Activated naive CD8-positive, alpha-beta T cell treated with anti-CD3 and anti-CD28 coated beads, Interleukin-2, amount 50 U/mL, for 24 hours (primary cell): ENCODE data around the gene CCL27.

ENCODE experiments used
- ATAC-seq: fragments of 150-1000 bp; cut with Tn5 transposase; one replicate; pipeline ENCODE4 v1.10.0; 2021
- DNase-seq: peaks from one replicate; pipeline ENCODE4 v3.0.0; 2021
- H3K27ac Mint-ChIP-seq: one replicate; pipeline ENCODE4 v1.8.0; 2021; ENCODE audit warnings: mild to moderate bottlenecking, mixed read lengths
- H3K27me3 Mint-ChIP-seq: one replicate; pipeline ENCODE4 v1.8.0; 2021; ENCODE audit warnings: mixed read lengths
- H3K36me3 Mint-ChIP-seq: one replicate; pipeline ENCODE4 v1.8.0; 2021; ENCODE audit warnings: low read depth, mixed read lengths
- H3K4me1 Mint-ChIP-seq: one replicate; pipeline ENCODE4 v1.8.0; 2021; ENCODE audit warnings: mixed read lengths
- H3K4me3 Mint-ChIP-seq: one replicate; pipeline ENCODE4 v1.8.0; 2021; ENCODE audit warnings: mild to moderate bottlenecking, moderate library complexity, mixed read lengths
- H3K9me3 Mint-ChIP-seq: one replicate; pipeline ENCODE4 v1.8.0; 2021; ENCODE audit warnings: mixed read lengths

Gene CCL27, protein sequence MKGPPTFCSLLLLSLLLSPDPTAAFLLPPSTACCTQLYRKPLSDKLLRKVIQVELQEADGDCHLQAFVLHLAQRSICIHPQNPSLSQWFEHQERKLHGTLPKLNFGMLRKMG

DNA sequence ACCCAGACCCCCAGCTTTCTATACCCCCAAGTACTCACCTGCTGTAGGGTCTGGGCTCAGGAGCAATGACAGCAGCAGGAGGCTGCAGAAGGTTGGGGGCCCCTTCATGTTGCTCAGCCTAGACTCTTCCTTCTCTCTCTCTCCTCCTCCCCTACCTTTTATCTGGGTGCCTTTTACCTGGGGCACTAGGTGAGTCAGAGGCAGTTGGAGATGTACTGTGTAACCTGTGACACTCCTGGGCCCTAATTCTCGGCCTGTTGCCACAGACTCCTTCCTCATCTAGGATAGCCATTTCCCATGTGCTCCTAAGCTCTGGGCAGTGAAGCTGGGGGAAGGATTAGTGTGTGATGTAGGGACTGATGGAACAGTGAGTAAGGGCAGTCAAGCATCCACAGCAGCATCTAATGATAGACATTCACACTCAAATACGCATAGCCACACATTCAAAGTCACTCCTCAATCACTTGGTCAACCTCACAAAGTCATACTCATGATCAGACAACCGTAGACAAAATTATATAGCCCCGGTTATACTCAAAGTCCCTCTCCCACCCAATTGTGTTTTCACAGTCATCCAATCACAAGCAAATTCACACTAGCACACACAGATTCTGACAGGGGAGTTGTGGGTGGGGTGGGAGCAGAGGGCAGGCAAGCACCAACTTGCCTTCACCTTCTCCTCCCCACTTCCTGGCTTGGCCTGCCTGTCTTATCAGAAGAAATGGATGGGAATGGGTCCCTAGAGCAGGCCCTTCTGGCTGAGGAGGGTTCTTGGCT, at the start of gene CCL27:
CCL27 (minus strand) TSS at position 132 of the 777 bp plus-strand sequence; CDS start at position 108, 24 bp downstream.
- Mint-ChIP-seq H3K4me3 (no peak within 1 kb of the TSS), H3K27ac (peak within 1 kb of the TSS; percentile 10), H3K9me3 (no peaks in the 10 kb centered on the region), H3K4me1 (peaks cover 27% of the 10 kb centered on the region), H3K36me3 (peaks cover 3% of the 10 kb centered on the region), H3K27me3 (no peaks in the 10 kb centered on the region)
- DNase-seq, result no peak
- ATAC-seq, result no peak

DNA sequence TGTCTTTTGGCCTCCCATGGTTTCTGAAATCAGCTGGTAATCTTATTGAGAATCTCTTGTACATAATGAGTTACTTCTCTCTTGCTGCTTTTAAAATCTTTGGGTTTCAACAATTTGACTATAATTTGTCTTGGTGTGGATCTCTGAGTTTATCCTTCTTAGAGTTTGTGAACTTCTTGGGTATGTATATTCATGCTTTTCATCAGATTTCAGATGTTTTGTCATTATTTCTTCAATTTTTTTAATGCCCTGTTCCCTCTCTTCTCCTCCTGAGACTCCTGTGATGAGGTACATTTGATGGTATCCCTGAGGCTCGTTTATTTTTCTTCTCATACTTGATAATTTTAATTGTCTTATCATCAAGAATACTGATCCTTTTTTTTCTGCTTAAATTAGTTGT, 49.7 kb upstream of the CCL27 start:
- H3K9me3 Mint-ChIP-seq, result no peaks in the 10 kb centered on the region
- H3K4me3 Mint-ChIP-seq, result no peak overlapping the region
- DNase-seq (no peak), ATAC-seq (no peak)
- H3K27me3 Mint-ChIP-seq, result peaks cover 10% of the 10 kb centered on the region
- no peak overlapping the region for H3K27ac Mint-ChIP-seq
- H3K36me3 Mint-ChIP-seq, result no peaks in the 10 kb centered on the region
- no peaks in the 10 kb centered on the region for H3K4me1 Mint-ChIP-seq

DNA sequence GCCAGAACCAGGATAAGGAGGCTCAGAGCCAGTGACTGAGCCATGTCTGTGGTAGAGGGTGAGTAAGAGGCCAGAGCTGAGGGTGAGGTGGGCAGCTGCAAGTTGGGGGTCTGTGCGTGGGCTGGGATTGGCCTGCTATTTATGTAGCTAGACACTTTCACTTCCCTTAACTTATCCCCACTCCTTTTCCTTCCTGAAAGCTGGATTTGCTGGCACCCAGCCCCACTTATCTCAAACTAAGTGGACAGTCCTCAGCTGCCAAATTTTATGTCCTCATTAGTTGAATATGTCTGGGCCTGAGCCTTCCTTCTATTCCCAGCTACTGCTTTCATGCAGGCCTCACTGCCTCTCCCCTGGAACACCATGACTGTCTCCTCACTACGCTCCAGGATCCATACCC, 47.6 kb upstream of the CCL27 start, which contains the start of gene CCL21:
CCL21 (minus strand) TSS at position 114 of the 400 bp plus-strand sequence; CDS start at position 44, 70 bp downstream.
- Mint-ChIP-seq H3K27ac (no peak within 1 kb of the TSS), H3K9me3 (no peaks in the 10 kb centered on the region), H3K4me1 (no peaks in the 10 kb centered on the region), H3K36me3 (no peaks in the 10 kb centered on the region), H3K4me3 (no peak within 1 kb of the TSS), H3K27me3 (peaks cover 7% of the 10 kb centered on the region)
- ATAC-seq (peak; percentile 7), DNase-seq (no peak)

DNA sequence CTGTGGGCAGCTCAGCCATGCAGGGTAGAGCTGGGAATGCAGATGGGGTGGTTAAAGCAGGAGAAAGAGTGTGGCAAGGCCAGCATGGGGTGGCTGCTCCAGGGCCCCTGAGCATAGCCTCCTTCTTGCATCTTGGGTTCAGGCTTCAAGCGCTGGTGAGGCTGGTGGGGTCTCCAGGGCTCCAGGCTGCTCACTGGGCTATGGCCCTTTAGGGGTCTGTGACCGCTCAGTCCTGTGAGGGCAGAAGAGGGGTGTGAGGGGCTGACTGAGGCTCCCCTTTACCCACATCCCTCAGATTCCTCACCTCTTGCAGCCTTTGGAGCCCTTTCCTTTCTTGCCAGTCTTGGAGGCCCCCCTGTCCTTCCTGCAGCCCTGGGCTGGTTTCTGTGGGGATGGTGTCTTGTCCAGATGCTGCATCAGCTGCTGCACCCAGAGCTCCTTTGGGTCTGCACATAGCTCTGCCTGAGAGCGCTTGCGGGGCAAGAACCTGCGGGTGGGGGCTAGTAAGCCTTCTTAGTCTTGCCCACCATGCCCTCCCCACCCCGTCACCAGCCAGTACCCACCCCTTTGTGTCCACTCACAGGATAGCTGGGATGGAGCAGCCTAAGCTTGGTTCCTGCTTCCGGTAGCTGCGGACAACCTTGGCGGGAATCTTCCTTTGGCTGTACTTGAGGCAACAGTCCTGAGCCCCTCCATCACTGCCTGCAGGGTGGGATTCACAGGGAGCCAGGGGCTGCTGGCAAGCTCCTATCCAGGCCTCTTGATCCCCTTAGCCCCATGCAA, 46.9 kb upstream of the CCL27 start:
- ATAC-seq, result peak; percentile 10

DNA sequence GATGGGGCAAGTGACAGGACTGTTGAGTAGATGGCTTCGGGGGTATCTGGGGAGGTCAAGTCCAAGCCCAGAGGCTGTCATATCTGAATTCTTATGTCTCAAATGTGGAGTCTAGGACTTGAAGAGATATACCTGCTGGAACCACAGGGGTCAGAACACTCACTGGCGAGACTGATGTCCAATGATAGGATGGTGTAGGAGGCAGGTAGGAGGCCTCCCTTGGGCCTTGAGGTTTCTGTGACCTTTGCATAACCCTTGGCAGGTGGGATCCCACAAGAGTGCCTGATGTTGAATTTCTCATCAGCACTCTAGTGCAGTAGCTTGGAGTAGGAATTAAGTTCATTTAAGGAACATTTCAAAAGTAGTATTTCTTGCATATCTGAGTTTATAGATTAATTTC, 44.7 kb upstream of the CCL27 start:
- Mint-ChIP-seq H3K27ac (no peak overlapping the region), H3K27me3 (peaks cover 3% of the 10 kb centered on the region), H3K4me1 (no peaks in the 10 kb centered on the region), H3K36me3 (no peaks in the 10 kb centered on the region), H3K9me3 (no peaks in the 10 kb centered on the region), H3K4me3 (no peak overlapping the region)
- ATAC-seq, result no peak
- no peak for DNase-seq

More for the DNA sequence above, 46.9 kb upstream of the CCL27 start:
- no peak overlapping the region for H3K4me3 Mint-ChIP-seq
- peaks cover 7% of the 10 kb centered on the region for H3K27me3 Mint-ChIP-seq
- no peak for DNase-seq
- no peaks in the 10 kb centered on the region for H3K9me3 Mint-ChIP-seq
- H3K27ac Mint-ChIP-seq, result no peak overlapping the region
- H3K4me1 Mint-ChIP-seq, result no peaks in the 10 kb centered on the region
- no peaks in the 10 kb centered on the region for H3K36me3 Mint-ChIP-seq

DNA sequence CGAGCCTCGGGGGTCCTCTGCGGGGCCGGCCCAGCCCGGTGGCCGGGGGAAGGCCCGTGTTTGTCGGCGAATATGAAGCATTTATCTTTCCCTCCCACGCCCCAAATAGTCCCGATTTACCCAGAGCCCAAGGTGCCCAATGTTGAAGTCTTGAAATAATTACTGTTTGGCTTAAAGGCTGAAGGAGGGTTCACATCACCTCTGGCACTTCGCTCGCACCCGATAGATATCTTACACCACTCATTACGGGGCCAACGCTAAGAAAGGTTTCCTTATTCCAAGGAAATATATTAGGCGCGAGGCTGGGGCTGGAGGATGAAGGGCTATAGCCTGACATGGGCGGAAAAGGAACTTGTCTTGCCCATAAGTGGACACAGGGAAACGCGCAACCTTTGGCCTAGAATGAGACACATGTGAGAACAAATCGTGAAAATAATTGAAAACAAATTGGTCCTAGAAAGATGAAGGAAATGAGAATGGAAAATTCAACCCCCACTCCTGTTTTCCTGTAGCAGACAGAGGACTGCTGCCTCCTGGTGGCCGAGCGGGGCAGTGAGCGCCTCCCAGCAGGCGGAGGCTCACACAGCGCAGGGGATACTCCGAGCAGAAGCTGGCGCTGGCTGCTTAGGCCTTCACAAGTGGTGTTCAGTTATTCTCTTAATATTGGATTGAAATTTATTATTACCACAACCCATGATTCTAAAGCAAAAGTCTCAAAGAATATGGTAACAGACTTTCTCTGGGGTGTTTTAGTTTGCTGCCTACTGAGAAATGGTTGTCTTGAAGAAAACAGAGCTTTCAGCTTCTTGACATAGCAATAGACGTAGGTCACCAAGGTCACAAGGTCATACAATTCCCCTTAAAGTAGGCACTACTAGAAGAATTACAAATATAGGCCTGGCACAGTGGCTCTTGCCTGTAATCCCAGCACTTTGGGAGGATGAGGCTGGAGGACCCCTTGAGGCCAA, 39.6 kb upstream of the CCL27 start:
- H3K9me3 Mint-ChIP-seq, result no peaks in the 10 kb centered on the region
- H3K36me3 Mint-ChIP-seq, result no peaks in the 10 kb centered on the region
- peak; percentile 91 for DNase-seq
- H3K4me1 Mint-ChIP-seq, result peaks cover 4% of the 10 kb centered on the region
- H3K4me3 Mint-ChIP-seq, result peak overlapping the region; percentile 76
- peaks cover 11% of the 10 kb centered on the region for H3K27me3 Mint-ChIP-seq
- peak; percentile 82 for ATAC-seq
- peak overlapping the region; percentile 38 for H3K27ac Mint-ChIP-seq

DNA sequence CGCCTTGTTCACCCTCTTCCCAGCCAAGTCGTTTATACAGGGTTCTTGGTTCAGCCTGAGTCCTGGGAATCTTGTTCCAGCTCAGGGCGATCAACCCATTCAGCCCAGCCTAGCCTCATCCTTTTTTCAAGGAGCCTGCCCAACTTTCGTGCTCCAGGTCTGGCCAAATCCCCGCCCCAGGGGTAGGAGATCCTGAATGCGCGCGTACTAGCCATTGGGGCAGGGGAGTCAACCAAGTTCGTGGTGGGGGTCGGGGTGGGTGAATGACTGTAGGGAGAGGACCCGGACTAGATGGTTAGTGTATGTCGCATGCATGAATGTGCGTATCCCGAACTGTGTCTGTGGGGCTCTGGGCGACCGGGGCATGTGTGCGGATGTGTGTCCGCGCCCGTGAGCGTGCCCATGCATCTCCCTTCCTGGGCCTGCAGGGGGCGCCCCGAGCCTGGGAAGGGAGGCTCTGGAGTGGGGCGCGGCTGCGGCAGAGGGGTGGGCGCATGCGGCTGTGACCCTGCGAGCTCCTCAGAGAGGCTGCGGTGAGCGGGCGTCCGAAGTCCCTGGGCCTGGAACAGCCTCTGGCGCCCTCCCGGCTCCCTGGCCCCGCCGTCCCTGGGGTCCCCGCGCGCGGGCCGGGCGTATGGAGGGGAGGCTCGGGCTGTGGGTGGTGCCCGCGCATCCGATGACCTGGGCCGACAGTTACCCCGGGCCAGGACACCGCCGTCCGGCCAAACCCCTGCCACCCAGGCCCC, 38.7 kb upstream of the CCL27 start:
- Mint-ChIP-seq H3K27me3 (peaks cover 11% of the 10 kb centered on the region), H3K4me1 (peaks cover 4% of the 10 kb centered on the region), H3K4me3 (peak overlapping the region; percentile 76), H3K36me3 (no peaks in the 10 kb centered on the region), H3K9me3 (no peaks in the 10 kb centered on the region), H3K27ac (no peak overlapping the region)
- peak; percentile 94 for ATAC-seq
- DNase-seq, result peak; percentile 87

DNA sequence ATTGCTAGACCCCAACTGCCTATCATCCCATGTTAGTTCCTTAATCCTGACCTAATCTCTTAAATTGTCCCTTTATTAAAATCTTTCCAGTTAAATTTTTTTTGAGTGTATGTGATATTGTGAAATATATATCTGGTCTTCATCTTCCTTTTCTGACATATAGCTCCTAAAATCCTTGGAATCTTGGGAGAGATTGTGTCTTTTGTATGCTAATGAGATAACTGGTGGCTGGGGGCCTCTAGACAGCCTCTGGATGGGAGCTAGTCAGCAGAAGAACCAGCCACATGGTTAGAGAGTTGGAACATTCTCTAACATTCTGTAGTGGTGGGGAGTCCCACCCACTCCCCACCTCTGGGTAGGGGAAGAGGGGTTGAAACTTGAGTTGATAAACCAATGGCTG, 32.4 kb upstream of the CCL27 start:
- Mint-ChIP-seq H3K4me1 (no peaks in the 10 kb centered on the region), H3K27ac (no peak overlapping the region)

DNA sequence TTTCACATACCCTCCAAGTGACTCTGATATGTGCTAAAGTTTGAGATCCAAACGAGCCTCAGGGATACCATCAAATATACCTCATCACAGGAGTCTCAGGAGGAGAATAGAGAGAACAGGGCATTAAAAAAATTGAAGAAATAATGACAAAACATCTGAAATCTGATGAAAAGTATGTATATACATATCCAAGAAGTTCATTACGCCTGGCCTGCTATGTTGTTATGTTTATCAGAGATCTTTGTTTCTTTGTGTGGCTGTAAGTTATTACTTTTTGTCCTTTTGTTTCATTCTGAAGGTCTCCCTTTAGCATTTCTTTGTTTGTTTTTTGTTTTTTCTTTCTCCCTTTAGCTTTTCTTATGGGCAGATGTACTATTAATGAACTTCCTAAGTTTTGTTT, 31.1 kb upstream of the CCL27 start:
- ATAC-seq, result no peak
- H3K27ac Mint-ChIP-seq, result no peak overlapping the region
- no peak for DNase-seq
- no peaks in the 10 kb centered on the region for H3K9me3 Mint-ChIP-seq
- no peaks in the 10 kb centered on the region for H3K4me1 Mint-ChIP-seq
- no peaks in the 10 kb centered on the region for H3K27me3 Mint-ChIP-seq
- no peak overlapping the region for H3K4me3 Mint-ChIP-seq
- no peaks in the 10 kb centered on the region for H3K36me3 Mint-ChIP-seq

More for the DNA sequence above, 32.4 kb upstream of the CCL27 start:
- ATAC-seq, result no peak
- Mint-ChIP-seq H3K36me3 (no peaks in the 10 kb centered on the region), H3K27me3 (peaks cover 2% of the 10 kb centered on the region), H3K9me3 (no peaks in the 10 kb centered on the region), H3K4me3 (no peak overlapping the region)
- DNase-seq, result no peak

DNA sequence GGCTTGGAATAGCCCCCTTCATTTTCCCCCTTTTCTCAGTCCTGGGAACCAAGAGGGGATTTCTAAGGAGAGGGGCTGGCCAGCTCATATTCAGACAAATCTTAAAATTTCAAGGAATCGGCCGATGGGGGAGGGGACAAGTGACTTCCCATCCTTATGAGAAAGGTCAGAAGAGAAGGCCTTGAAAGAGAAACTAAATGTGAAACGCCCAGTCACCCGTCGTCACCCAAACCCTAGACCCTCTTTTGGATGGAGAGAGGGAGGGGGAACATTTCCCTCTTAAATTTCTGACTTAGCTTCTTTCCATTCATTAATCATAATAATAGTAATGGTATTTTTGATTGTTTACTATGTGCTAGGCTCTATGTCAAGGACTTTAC, 29.5 kb upstream of the CCL27 start:
- DNase-seq (no peak), ATAC-seq (no peak)
- no peak overlapping the region for H3K4me3 Mint-ChIP-seq
- no peaks in the 10 kb centered on the region for H3K9me3 Mint-ChIP-seq
- no peaks in the 10 kb centered on the region for H3K27me3 Mint-ChIP-seq
- no peaks in the 10 kb centered on the region for H3K4me1 Mint-ChIP-seq
- no peaks in the 10 kb centered on the region for H3K36me3 Mint-ChIP-seq
- H3K27ac Mint-ChIP-seq, result no peak overlapping the region

DNA sequence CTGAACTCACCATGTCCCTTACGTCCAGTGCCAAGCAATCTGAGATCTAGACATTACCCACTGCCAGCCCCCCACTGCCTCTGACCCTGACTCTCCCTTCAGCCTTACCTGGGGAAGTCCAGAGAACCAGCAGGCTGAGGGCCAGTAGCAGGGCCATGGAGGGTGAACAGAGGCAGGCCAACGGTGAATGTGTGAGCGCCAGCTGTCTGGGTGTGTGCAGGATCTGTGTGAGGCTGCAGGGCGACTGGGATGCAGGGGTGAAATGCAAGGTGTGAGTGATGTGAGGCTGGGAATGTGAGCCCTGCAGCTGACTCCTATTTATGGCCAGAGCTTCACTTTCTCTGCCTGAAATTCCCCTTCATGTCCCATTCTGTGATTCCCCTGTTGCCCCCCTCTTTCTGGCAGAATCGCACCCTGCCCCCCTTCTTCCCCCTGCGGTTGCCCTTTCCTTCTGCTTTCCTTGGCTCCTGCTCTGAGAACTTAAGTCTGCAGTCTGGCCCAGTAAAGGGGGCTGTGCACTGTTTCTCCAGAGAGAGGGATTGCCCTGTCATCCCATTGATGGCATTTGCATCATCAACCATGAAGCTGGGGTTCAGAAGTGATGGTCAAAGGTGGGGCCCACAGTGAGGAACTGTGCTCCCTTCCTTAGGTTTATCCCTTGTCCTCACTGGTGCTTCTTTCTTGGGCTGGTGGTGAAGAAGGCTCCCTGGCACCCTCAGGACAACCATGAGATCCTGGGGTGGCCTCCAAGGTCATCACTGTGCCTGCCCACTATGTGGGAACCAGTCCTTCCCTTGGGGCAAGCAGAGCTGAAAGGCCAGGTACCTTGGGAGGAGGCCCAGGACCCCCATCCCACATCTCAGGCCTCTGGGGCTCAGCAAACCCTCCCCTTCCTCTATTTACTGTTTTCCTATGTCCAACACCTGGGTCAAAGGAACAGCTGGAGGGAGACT, 28.8 kb upstream of the CCL27 start, which contains the start of gene CCL19:
CCL19 (minus strand) TSS at position 294 of the 953 bp plus-strand sequence; CDS start at position 157, 137 bp downstream.
- Mint-ChIP-seq H3K36me3 (no peaks in the 10 kb centered on the region), H3K27ac (no peak within 1 kb of the TSS), H3K4me3 (no peak within 1 kb of the TSS), H3K9me3 (no peaks in the 10 kb centered on the region), H3K27me3 (no peaks in the 10 kb centered on the region), H3K4me1 (no peaks in the 10 kb centered on the region)
- ATAC-seq (no peak), DNase-seq (no peak)

DNA sequence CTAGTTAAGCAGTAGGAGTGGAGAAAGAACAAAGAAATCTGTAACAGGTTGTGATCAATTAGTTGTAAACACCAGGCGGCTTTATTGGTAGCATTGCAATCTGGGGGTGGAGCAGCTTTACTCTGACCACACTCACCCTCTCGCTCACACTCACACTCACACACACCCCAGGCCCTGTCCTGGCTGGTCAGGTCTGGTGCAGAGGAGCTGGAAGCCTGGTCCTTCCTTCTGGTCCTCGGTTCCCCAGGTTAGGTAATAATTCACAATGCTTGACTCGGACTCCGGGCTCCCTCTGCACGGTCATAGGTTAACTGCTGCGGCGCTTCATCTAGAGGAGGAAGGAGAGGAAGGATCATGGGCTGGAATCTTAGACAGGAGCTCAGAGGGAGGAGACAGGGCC, 27.1 kb upstream of the CCL27 start:
- no peak for DNase-seq
- no peak for ATAC-seq
- Mint-ChIP-seq H3K36me3 (no peaks in the 10 kb centered on the region), H3K4me1 (no peaks in the 10 kb centered on the region), H3K27ac (no peak overlapping the region), H3K27me3 (no peaks in the 10 kb centered on the region), H3K9me3 (no peaks in the 10 kb centered on the region), H3K4me3 (no peak overlapping the region)

DNA sequence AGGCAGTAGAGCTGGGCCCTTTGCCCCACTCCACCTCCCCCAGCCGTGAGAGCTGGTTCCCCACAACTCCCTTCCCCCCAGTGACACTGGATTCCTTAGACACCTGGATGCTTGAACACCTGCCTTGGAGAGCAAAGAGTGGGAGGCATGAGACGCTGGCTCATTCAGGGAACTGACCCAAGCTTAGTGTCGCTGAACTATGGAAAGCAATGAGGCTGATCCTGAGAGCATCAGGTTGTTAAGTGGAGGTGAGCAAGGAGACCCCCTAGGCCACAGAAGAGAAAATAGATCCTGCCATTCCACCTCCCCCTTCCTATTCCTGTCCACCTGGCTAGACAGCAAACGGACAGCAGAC, 26.6 kb upstream of the CCL27 start:
- peaks cover 3% of the 10 kb centered on the region for H3K4me1 Mint-ChIP-seq
- no peaks in the 10 kb centered on the region for H3K27me3 Mint-ChIP-seq
- no peaks in the 10 kb centered on the region for H3K9me3 Mint-ChIP-seq
- no peak for ATAC-seq
- H3K27ac Mint-ChIP-seq, result no peak overlapping the region
- no peak overlapping the region for H3K4me3 Mint-ChIP-seq
- no peak for DNase-seq
- no peaks in the 10 kb centered on the region for H3K36me3 Mint-ChIP-seq
